K562 (cell line): ENCODE measurements around the gene DNAH9. TPM values are rescaled to one million over a fixed set of nuclear protein-coding genes. Genes with fewer than 3 reads are reported as not detected.

ENCODE experiments used
- BCOR ChIP-seq: fragments of 450-650 bp; IDR thresholded peaks from 2 replicates; pipeline ENCODE4 v1.6.1; 2016
- BRD4 ChIP-seq: fragments of 200-600 bp; sonication (generic); IDR thresholded peaks from 2 replicates; pipeline ENCODE4 v1.6.1; 2017; ENCODE audit warnings: inconsistent platforms
- CHD1 ChIP-seq: fragments of 200-600 bp; sonication (generic); IDR thresholded peaks from one replicate; pipeline ENCODE4 v1.6.1; 2012; ENCODE audit warnings: mild to moderate bottlenecking, moderate library complexity, low read length, inconsistent platforms
- ETV5 ChIP-seq: sonication (generic); formaldehyde crosslinking; IDR thresholded peaks from 2 replicates; pipeline ENCODE4 v1.4.0; 2020; ENCODE audit warnings: low read depth, mild to moderate bottlenecking, missing genetic modification reagents
- L3MBTL2 ChIP-seq: fragments of 450-650 bp; IDR thresholded peaks from 2 replicates; pipeline ENCODE4 v1.6.1; 2016; ENCODE audit warnings: mild to moderate bottlenecking, moderate library complexity
- NR2C1 ChIP-seq, 2 experiments: fragments of 450-650 bp; IDR thresholded peaks; 2 replicates each; pipeline ENCODE4 v1.6.1; 2017; ENCODE audit warnings: mild to moderate bottlenecking in 2 of 2, antibody characterized with exemption in 1 of 2, inconsistent platforms in 1 of 2, missing compliant biosample characterization in 1 of 2, missing genetic modification characterization in 1 of 2
- PHF20 ChIP-seq: fragments of 450-650 bp; IDR thresholded peaks from 2 replicates; pipeline ENCODE4 v1.6.1; 2018; ENCODE audit not compliant: partially characterized antibody
- RB1 ChIP-seq: fragments of 450-650 bp; IDR thresholded peaks from 2 replicates; pipeline ENCODE4 v1.6.1; 2017; ENCODE audit warnings: low read depth, mild to moderate bottlenecking
- RBBP5 ChIP-seq: fragments of 200-600 bp; sonication (generic); IDR thresholded peaks from 2 replicates; pipeline ENCODE4 v1.6.1; 2012; ENCODE audit warnings: borderline replicate concordance, mild to moderate bottlenecking, low read length, control low read depth, inconsistent platforms; ENCODE audit not compliant: insufficient read depth, poor library complexity, severe bottlenecking
- SMARCB1 ChIP-seq: IDR thresholded peaks from 2 replicates; pipeline ENCODE4 v1.6.1; 2011; ENCODE audit warnings: improper control_type of control experiment, low read depth; ENCODE audit not compliant: insufficient read length
- polyA plus RNA-seq, 8 experiments: library from polyadenylated mRNA; depleted of rRNA in 4 of 8; stranded (reverse) in 5 of 8; unstranded in 3 of 8; fragments of >200 nt; fragmentation: Nextera tagmentation in 2 of 8; fragmentation: Illumina TruSeq in 1 of 8; extraction: Ambion mirVana in 2 of 8; extraction: Trizol in 1 of 8; gene quantifications; 2 replicates each; pipeline versions ENCODE4 v1.2.1 to v1.2.3, GENCODE V29; 2011 to 2014; ENCODE audit warnings: inconsistent platforms in 1 of 8, missing spikeins in 1 of 8
- total RNA-seq, 7 experiments: library from RNA; depleted of rRNA in 6 of 7; stranded (reverse); fragments of >200 nt in 6 of 7; fragmentation: Illumina TruSeq in 2 of 7; extraction: Trizol in 2 of 7; gene quantifications; 2 replicates each; pipeline versions ENCODE4 v1.2.1 to v1.2.3, GENCODE V29; 2011 to 2021; ENCODE audit warnings: low replicate concordance in 1 of 7
- TF ChIP-seq, protein P1 (sequence below): conservative IDR thresholded peaks from 2 replicates; pipeline ENCODE4 v1.6.1; 2011; ENCODE audit warnings: low read depth, mild to moderate bottlenecking, low read length; ENCODE audit not compliant: control insufficient read depth
- TF ChIP-seq, protein P2 (sequence below): sonication (generic); formaldehyde crosslinking; IDR thresholded peaks from 2 replicates; pipeline ENCODE4 v1.8.0; 2022; ENCODE audit warnings: mild to moderate bottlenecking, missing genetic modification reagents
- TF ChIP-seq, protein P3 (sequence below): sonication (generic); formaldehyde crosslinking; IDR thresholded peaks from 2 replicates; pipeline ENCODE4 v1.8.0; 2023; ENCODE audit warnings: mild to moderate bottlenecking, missing genetic modification reagents
- TF ChIP-seq, protein P4 (sequence below): sonication (generic); formaldehyde crosslinking; IDR thresholded peaks from 2 replicates; pipeline ENCODE4 v1.8.0; 2022; ENCODE audit warnings: mild to moderate bottlenecking, missing genetic modification reagents
- TF ChIP-seq, protein P5 (sequence below): fragments of 450-650 bp; conservative IDR thresholded peaks from 2 replicates; pipeline ENCODE4 v1.6.1; 2016; ENCODE audit warnings: missing genetic modification characterization, low read depth, mild to moderate bottlenecking, missing compliant biosample characterization, moderate library complexity

Gene DNAH9
- total and polyA plus RNA-seq, 9 of the 15 experiments (the other 6 are each of a cell fraction or from before 2014, with no cell fraction given), result not detected

DNA sequence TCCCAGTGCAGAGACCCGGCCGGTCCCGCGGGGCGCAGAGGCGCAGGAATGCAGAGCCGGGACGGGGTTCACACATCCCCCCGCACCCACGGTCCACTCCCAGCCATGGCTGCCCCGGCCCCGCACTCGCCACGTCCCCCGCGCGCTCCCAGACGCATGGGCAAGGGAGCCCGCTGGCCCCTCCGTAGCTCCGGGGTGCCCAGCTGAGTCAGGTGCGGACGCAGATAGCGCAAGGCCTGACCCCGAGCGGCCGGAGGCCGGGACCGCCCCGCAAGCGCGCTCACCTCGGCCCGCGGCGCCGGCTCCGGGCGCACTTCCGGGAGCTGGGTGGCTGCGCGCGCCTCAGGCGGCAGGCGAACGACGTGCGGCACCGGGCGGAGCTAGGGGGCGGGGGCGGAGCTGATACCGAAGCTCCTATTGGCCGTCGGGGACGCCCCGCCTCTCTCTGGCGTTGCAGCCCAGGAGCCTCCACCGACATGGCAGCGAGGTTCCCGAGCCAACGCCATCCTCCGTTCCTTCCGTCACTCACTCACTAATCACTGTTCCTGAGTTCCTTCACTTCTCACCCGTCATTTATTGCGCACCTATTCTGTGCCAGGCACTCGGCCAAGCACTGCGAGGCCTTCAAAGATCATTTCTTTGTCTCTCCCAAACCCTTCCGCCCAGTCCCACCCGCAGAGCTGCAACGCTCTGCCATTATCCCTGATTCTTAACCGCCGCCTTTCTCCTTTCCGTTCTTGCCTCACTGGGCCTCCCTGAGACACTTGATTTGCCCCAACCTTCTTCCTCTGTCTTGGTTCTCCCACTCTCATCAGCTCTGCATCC, 399.1 kb downstream of the DNAH9 start, which contains the start of gene ZNF18 (continued):
- TF ChIP-seq, protein P1, sequence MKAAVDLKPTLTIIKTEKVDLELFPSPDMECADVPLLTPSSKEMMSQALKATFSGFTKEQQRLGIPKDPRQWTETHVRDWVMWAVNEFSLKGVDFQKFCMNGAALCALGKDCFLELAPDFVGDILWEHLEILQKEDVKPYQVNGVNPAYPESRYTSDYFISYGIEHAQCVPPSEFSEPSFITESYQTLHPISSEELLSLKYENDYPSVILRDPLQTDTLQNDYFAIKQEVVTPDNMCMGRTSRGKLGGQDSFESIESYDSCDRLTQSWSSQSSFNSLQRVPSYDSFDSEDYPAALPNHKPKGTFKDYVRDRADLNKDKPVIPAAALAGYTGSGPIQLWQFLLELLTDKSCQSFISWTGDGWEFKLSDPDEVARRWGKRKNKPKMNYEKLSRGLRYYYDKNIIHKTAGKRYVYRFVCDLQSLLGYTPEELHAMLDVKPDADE, result 0 out of 2 replicates have a peak, but pooled peaks have one; percentile 48
- TF ChIP-seq PHF20, result peak; percentile 64
- TF ChIP-seq RB1, result peak; percentile 64; the same call in 1 of the 2 replicates
- no peak for TF ChIP-seq ETV5
- no peak for TF ChIP-seq CHD1
- no peak for TF ChIP-seq BRD4
- TF ChIP-seq, protein P2, sequence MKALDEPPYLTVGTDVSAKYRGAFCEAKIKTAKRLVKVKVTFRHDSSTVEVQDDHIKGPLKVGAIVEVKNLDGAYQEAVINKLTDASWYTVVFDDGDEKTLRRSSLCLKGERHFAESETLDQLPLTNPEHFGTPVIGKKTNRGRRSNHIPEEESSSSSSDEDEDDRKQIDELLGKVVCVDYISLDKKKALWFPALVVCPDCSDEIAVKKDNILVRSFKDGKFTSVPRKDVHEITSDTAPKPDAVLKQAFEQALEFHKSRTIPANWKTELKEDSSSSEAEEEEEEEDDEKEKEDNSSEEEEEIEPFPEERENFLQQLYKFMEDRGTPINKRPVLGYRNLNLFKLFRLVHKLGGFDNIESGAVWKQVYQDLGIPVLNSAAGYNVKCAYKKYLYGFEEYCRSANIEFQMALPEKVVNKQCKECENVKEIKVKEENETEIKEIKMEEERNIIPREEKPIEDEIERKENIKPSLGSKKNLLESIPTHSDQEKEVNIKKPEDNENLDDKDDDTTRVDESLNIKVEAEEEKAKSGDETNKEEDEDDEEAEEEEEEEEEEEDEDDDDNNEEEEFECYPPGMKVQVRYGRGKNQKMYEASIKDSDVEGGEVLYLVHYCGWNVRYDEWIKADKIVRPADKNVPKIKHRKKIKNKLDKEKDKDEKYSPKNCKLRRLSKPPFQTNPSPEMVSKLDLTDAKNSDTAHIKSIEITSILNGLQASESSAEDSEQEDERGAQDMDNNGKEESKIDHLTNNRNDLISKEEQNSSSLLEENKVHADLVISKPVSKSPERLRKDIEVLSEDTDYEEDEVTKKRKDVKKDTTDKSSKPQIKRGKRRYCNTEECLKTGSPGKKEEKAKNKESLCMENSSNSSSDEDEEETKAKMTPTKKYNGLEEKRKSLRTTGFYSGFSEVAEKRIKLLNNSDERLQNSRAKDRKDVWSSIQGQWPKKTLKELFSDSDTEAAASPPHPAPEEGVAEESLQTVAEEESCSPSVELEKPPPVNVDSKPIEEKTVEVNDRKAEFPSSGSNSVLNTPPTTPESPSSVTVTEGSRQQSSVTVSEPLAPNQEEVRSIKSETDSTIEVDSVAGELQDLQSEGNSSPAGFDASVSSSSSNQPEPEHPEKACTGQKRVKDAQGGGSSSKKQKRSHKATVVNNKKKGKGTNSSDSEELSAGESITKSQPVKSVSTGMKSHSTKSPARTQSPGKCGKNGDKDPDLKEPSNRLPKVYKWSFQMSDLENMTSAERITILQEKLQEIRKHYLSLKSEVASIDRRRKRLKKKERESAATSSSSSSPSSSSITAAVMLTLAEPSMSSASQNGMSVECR (CRISPR knock-in tag), result peak; percentile 60; the same call in 1 of the 2 replicates
- no peak for TF ChIP-seq BCOR
- TF ChIP-seq, protein P3, sequence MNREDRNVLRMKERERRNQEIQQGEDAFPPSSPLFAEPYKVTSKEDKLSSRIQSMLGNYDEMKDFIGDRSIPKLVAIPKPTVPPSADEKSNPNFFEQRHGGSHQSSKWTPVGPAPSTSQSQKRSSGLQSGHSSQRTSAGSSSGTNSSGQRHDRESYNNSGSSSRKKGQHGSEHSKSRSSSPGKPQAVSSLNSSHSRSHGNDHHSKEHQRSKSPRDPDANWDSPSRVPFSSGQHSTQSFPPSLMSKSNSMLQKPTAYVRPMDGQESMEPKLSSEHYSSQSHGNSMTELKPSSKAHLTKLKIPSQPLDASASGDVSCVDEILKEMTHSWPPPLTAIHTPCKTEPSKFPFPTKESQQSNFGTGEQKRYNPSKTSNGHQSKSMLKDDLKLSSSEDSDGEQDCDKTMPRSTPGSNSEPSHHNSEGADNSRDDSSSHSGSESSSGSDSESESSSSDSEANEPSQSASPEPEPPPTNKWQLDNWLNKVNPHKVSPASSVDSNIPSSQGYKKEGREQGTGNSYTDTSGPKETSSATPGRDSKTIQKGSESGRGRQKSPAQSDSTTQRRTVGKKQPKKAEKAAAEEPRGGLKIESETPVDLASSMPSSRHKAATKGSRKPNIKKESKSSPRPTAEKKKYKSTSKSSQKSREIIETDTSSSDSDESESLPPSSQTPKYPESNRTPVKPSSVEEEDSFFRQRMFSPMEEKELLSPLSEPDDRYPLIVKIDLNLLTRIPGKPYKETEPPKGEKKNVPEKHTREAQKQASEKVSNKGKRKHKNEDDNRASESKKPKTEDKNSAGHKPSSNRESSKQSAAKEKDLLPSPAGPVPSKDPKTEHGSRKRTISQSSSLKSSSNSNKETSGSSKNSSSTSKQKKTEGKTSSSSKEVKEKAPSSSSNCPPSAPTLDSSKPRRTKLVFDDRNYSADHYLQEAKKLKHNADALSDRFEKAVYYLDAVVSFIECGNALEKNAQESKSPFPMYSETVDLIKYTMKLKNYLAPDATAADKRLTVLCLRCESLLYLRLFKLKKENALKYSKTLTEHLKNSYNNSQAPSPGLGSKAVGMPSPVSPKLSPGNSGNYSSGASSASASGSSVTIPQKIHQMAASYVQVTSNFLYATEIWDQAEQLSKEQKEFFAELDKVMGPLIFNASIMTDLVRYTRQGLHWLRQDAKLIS (CRISPR knock-in tag), result no peak
- TF ChIP-seq, protein P4, sequence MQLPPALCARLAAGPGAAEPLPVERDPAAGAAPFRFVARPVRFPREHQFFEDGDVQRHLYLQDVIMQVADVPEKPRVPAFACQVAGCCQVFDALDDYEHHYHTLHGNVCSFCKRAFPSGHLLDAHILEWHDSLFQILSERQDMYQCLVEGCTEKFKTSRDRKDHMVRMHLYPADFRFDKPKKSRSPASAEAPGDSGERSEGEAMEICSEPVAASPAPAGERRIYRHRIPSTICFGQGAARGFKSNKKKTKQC, result peak; percentile 19; the same call in 1 of the 2 replicates
- TF ChIP-seq RBBP5, result peak; percentile 68
- 0 out of 2 replicates have a peak, but pooled peaks have one; percentile 39 for TF ChIP-seq L3MBTL2
- TF ChIP-seq NR2C1 (IDR thresholded peaks at IDR 0.05), result no peak
- TF ChIP-seq NR2C1 (tag; IDR thresholded peaks at IDR 0.05), result 0 out of 2 replicates have a peak, but pooled peaks have one; percentile 25
- TF ChIP-seq SMARCB1, result no peak
- TF ChIP-seq, protein P5, sequence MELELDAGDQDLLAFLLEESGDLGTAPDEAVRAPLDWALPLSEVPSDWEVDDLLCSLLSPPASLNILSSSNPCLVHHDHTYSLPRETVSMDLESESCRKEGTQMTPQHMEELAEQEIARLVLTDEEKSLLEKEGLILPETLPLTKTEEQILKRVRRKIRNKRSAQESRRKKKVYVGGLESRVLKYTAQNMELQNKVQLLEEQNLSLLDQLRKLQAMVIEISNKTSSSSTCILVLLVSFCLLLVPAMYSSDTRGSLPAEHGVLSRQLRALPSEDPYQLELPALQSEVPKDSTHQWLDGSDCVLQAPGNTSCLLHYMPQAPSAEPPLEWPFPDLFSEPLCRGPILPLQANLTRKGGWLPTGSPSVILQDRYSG, result no peak
